Subcutaneous adipose tissue (tissue), 4 donors: ENCODE results near the gene STK33. TPM values are rescaled to one million over a fixed set of nuclear protein-coding genes. Genes with fewer than 3 reads are reported as not detected.

Experiments used
- total RNA-seq, 4 donors: library from RNA; depleted of rRNA; stranded (reverse); fragments of >200 nt; gene quantifications; one replicate each; pipeline ENCODE4 v1.1.0, GENCODE V29; 2016
- TF ChIP-seq, protein P1 (sequence below): fragments of 450-650 bp; IDR thresholded peaks from one replicate; pipeline ENCODE4 v1.5.1; 2016; ENCODE audit warnings: low read depth, mild to moderate bottlenecking, control low read depth, antibody characterized with exemption, moderate library complexity

The STK33 gene
- total RNA-seq, 4 donors from 2014 or later, result 0.33 to 3.1 (median 0.62) TPM

DNA sequence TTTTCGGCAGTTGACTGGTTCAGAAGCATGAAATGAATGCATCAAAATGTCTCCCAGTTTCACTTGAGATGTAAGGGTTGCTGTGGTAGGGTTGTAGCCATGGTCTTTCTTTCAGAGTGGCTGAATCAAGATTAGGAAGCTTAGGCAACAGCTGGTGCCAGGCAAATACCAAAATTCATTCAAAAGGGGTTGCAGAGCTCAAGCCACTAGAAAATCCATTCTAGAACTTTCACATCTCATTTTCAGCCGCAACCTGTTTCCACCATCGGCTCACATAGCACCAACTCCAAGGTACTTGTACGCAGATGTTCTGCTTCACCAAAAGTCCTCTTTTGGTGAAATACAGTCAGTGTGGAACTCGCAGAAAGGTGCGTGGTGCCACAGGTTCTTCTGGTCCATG is 40.5 kb upstream of the STK33 start:
- TF ChIP-seq, protein P1, sequence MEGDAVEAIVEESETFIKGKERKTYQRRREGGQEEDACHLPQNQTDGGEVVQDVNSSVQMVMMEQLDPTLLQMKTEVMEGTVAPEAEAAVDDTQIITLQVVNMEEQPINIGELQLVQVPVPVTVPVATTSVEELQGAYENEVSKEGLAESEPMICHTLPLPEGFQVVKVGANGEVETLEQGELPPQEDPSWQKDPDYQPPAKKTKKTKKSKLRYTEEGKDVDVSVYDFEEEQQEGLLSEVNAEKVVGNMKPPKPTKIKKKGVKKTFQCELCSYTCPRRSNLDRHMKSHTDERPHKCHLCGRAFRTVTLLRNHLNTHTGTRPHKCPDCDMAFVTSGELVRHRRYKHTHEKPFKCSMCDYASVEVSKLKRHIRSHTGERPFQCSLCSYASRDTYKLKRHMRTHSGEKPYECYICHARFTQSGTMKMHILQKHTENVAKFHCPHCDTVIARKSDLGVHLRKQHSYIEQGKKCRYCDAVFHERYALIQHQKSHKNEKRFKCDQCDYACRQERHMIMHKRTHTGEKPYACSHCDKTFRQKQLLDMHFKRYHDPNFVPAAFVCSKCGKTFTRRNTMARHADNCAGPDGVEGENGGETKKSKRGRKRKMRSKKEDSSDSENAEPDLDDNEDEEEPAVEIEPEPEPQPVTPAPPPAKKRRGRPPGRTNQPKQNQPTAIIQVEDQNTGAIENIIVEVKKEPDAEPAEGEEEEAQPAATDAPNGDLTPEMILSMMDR, result no peak

GRCh38 chr11:8631395-8632118 is 37.5 kb upstream of the STK33 start:
- TF ChIP-seq, protein P1, result no peak

DNA sequence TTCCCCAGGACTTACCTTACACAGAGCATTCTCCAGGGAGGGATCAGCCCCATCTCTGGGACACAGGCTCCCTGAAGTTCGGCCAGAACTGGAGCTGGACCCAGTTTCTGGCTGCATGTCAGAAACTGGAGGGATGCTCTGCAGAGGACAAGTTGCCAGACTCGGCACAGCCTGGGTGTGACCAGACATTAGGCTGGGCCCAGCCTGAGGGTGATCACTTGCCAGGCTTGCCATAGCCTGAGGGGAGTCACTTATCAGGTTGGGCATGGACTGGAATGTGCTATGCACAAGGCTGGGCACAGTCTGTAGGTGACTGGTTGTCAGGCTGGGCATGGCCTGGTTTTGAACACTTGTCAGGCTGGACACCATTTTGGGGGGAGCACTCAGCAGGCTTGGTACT is 30.7 kb upstream of the STK33 start:
- TF ChIP-seq, protein P1, result no peak

DNA sequence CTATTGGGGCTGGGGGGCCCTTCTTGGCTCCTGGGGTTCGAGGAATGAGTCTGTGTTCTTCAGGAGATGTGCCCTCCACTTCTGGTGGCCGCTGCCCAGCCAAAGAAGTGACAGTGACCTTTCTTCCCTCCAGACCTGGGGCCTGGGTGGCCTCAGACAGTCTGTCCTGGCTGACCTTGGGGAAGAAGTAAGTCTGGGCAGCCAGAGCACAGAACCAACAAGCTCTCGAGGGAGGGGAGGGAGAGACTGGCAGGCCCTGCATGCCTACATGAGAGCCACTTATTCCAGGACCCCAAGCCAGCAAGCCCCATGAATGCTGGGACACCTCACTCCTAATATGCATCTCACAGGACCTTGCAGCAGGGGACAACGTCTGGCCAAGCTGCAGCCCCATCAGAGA is 27.1 kb upstream of the STK33 start:
- TF ChIP-seq, protein P1, result no peak

DNA sequence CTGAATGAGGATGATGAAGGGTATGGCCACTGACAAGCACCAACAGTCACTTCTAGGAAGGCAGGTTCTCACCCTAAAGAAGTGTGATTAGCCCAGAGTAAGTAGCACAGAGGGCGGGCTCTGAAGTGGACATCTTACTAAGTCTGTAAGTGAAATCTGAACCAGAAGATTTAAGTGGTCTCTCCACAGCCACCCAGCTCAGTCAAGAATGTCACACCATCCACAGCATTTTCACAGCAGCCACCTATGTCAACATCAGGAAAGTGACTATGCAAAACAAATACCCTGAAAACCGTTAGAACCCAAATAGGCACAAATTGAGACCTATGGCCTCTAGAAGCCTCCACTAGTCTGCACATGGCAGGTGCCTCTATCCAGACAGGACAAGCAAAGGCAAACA is 23.0 kb upstream of the STK33 start:
- TF ChIP-seq, protein P1, result no peak

DNA sequence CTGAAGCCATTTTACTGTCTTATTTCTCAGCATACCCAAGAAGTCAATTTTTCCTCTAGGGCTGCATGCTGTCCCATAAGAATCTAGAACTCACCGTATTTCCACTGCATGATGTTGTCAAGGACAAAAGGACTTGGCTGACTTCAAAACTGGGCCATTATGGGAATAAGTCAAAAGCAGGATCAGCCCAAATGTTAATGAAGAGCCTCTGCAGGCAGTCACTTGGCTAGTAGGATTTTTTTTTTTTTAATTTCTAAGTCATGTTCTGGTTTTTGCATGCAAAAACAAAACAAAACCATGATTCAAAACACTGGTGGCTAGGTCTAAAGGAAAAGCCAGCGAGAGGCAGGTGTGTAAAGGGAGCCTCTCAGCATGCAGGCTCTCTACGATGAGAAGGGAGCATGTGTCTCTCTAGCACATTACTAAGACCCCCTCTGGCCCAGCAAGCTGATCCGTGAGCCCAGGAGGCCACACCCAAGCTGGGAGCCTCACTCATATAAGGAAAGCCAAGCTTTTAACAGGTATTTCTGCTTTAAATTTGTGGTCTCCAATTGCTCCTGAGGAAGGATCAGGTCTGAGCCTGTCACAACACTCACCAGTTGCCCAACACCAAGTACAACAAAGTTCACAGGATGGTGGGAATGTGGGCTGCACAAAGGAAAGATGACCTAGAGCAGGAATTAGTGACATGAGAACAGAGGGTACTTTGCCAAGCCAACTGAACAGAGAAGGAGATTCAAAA is 21.4 kb upstream of the STK33 start:
- TF ChIP-seq, protein P1, result no peak

DNA sequence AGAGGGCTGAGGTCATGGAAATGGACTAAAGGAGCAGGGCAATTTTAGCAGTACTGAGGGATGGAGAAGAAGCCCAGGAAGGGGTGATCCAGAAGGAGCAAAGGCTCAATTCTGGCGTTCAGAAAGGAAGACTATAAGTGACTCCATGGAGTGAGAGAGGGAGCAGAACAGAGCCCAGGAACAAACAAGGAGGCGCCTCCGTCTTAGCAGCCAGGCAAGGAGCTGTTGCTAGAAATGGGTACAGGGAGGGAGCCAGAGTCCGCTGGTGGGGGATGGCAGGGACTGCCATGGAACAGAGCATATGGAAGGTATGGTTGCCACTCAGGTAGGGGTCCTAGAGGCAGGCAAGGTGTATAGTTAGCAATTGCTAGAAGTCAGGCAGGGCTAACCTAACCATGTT is 20.5 kb upstream of the STK33 start:
- TF ChIP-seq, protein P1, result no peak
